MM.1S (cell line): ENCODE data around the gene PGRMC1.

Experiments
- EZH2 ChIP-seq: fragments of 300-600 bp; sonication (generic); optimal IDR thresholded peaks from 2 replicates; pipeline ENCODE3; 2017; ENCODE audit warnings: low read depth, mild to moderate bottlenecking, antibody characterized with exemption, low read length, mixed read lengths
- EZH2phosphoT487 ChIP-seq: fragments of 300-600 bp; sonication (generic); IDR thresholded peaks from 2 replicates; pipeline ENCODE4 v1.6.1; 2018; ENCODE audit warnings: antibody characterized with exemption, low read length
- TF ChIP-seq, protein P1 (sequence below): fragments of 300-600 bp; sonication (generic); IDR thresholded peaks from 2 replicates; pipeline ENCODE4 v1.5.1; 2016; ENCODE audit warnings: antibody characterized with exemption, low read length, mixed read lengths

DNA sequence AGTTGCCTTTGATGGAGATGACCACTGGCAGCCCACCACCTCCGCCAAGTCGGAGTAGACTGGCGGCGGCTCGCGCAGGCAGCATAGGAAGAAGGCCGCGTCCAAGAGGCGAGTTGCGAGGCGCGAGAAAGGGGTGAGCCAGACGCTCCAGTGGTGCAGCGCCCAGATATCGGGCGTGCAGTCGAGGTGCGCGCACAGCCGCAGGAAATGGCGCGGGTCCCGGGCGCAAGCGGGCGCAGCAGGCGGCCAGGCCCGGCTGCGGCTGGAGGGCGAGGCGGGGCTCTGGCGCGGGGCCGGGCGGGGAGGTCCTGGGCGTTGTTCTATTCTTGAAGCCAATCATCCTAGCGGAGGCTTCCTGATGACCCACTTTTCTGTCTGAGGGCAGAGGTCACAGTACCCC lies 13.2 kb upstream of the PGRMC1 start:
- TF ChIP-seq EZH2 (no peak), EZH2phosphoT487 (no peak)
- TF ChIP-seq, protein P1, sequence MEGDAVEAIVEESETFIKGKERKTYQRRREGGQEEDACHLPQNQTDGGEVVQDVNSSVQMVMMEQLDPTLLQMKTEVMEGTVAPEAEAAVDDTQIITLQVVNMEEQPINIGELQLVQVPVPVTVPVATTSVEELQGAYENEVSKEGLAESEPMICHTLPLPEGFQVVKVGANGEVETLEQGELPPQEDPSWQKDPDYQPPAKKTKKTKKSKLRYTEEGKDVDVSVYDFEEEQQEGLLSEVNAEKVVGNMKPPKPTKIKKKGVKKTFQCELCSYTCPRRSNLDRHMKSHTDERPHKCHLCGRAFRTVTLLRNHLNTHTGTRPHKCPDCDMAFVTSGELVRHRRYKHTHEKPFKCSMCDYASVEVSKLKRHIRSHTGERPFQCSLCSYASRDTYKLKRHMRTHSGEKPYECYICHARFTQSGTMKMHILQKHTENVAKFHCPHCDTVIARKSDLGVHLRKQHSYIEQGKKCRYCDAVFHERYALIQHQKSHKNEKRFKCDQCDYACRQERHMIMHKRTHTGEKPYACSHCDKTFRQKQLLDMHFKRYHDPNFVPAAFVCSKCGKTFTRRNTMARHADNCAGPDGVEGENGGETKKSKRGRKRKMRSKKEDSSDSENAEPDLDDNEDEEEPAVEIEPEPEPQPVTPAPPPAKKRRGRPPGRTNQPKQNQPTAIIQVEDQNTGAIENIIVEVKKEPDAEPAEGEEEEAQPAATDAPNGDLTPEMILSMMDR = no peak
